Caco-2 (cell line): ENCODE data around the gene INPP5K. TPM values are rescaled to one million over a fixed set of nuclear protein-coding genes. Genes with fewer than 3 reads are reported as not detected.

Experiments
- BruUV-seq: library from RNA; stranded (reverse); fragments of 400-500 nt; replicated peaks from 2 replicates; lab custom pipeline; 2021; lab: Mats Ljungman, UMichigan
- CTCF ChIA-PET: fragments of 300-600 bp; sonication (Branson Sonifier 250); formaldehyde crosslinking; loops from one replicate; lab custom pipeline; 2022; ENCODE audit warnings: antibody characterized with exemption; lab: Charles Lee
- POLR2A ChIA-PET: fragments of 300-600 bp; sonication (Branson Sonifier 250); formaldehyde crosslinking; loops from one replicate; lab custom pipeline; 2022; ENCODE audit warnings: antibody characterized with exemption; lab: Charles Lee
- DNase-seq, 2 experiments: peaks; one replicate each; pipeline versions ENCODE4 v3.0.0 to v3.0.0-alpha.2; 2020 to 2022
- H3K27me3 ChIP-seq: replicated peaks from 2 replicates; pipeline ENCODE4 v1.6.0; 2011; ENCODE audit warnings: low read length; ENCODE audit not compliant: control insufficient read depth, insufficient read depth
- H3K36me3 ChIP-seq: 2 replicates; pipeline ENCODE4 v1.5.1; 2011; ENCODE audit warnings: low read length; ENCODE audit not compliant: control insufficient read depth, insufficient read depth
- H3K4me1 ChIP-seq: fragments of 250-450 bp; sonication (Bioruptor Pico); 2 replicates; pipeline ENCODE4 v1.5.1; 2020; ENCODE audit warnings: mild to moderate bottlenecking
- H3K4me3 ChIP-seq: 2 replicates; pipeline ENCODE4 v1.5.1; 2011; ENCODE audit warnings: low read depth, mild to moderate bottlenecking, control low read depth, low read length
- H3K9me3 ChIP-seq: fragments of 250-450 bp; sonication (Bioruptor Pico); 2 replicates; pipeline ENCODE4 v1.5.1; 2020; ENCODE audit warnings: mild to moderate bottlenecking, moderate library complexity
- H3K27ac Mint-ChIP-seq: one replicate; pipeline ENCODE4 v1.8.0; 2022; ENCODE audit warnings: mixed read lengths; ENCODE audit not compliant: unreplicated experiment
- H3K27me3 Mint-ChIP-seq: one replicate; pipeline ENCODE4 v1.8.0; 2022; ENCODE audit warnings: mixed read lengths; ENCODE audit not compliant: insufficient read depth, unreplicated experiment
- H3K36me3 Mint-ChIP-seq: one replicate; pipeline ENCODE4 v1.8.0; 2022; ENCODE audit warnings: mild to moderate bottlenecking, mixed read lengths; ENCODE audit not compliant: insufficient read depth, unreplicated experiment
- H3K4me1 Mint-ChIP-seq: one replicate; pipeline ENCODE4 v1.8.0; 2022; ENCODE audit warnings: low read depth, mixed read lengths; ENCODE audit not compliant: unreplicated experiment
- H3K4me3 Mint-ChIP-seq: one replicate; pipeline ENCODE4 v1.8.0; 2022; ENCODE audit warnings: mild to moderate bottlenecking, moderate library complexity, mixed read lengths; ENCODE audit not compliant: unreplicated experiment
- H3K9me3 Mint-ChIP-seq: one replicate; pipeline ENCODE4 v1.8.0; 2022; ENCODE audit warnings: mixed read lengths; ENCODE audit not compliant: unreplicated experiment
- CTCF ChIP-seq, 2 experiments: fragments of 200-600 bp in 1 of 2; IDR thresholded peaks; 1 replicate in 1 of 2; 2 replicates in 1 of 2; pipeline versions ENCODE4 v1.5.1 to v1.8.0; 2011 to 2022; ENCODE audit warnings: antibody characterized with exemption in 1 of 2, control low read depth in 1 of 2, inconsistent platforms in 1 of 2, low read depth in 1 of 2, low read length in 1 of 2, mild to moderate bottlenecking in 1 of 2, moderate library complexity in 1 of 2; ENCODE audit not compliant: insufficient read depth in 1 of 2, severe bottlenecking in 1 of 2, unreplicated experiment in 1 of 2
- intact Hi-C: fragments of 100-400 bp; cut with micrococcal nuclease; formaldehyde crosslinking; loops from one replicate; pipeline ENCODE4 v1.10.0; 2022; ENCODE audit not compliant: unreplicated experiment
- total RNA-seq: library from RNA; stranded (reverse); gene quantifications from 2 replicates; pipeline ENCODE4 v1.2.3, GENCODE V29; 2022

Gene INPP5K
- total RNA-seq, 1 experiment from 2014 or later = 24.1 TPM

GRCh38 chr17:1469231-1469852 is 47.1 kb downstream of the INPP5K start:
- H3K4me3 Mint-ChIP-seq = no peak overlapping the region
- peaks cover 19% of the 10 kb centered on the region for H3K4me1 Mint-ChIP-seq
- H3K9me3 ChIP-seq = peaks cover 2% of the 10 kb centered on the region; the same call in 1 of the 2 replicates
- ChIA-PET CTCF (interaction anchor here (0.7 kb wide), 1 partner anchor 295 kb away, joined by 3 read pairs; no protein-coding TSS in a partner anchor), POLR2A (no interaction called here)
- intact Hi-C loops = no loop called here
- peaks cover 91% of the 10 kb centered on the region for H3K36me3 Mint-ChIP-seq
- peak overlapping the region; percentile 60 for H3K27ac Mint-ChIP-seq
- no peaks in the 10 kb centered on the region for H3K27me3 ChIP-seq
- no peaks in the 10 kb centered on the region for H3K27me3 Mint-ChIP-seq
- TF ChIP-seq CTCF (IDR thresholded peaks at IDR 0.05; ENCODE audit: insufficient read depth in 1 of 2, low read depth in 1 of 2, low read length in 1 of 2, severe bottlenecking in 1 of 2, unreplicated experiment in 1 of 2) = no peak
- H3K4me1 ChIP-seq = peaks cover 18% of the 10 kb centered on the region
- no peak for DNase-seq
- no peaks in the 10 kb centered on the region for H3K9me3 Mint-ChIP-seq
- BruUV-seq = no TSS peak
- no peak overlapping the region for H3K4me3 ChIP-seq
- peaks cover 6% of the 10 kb centered on the region for H3K36me3 ChIP-seq

DNA sequence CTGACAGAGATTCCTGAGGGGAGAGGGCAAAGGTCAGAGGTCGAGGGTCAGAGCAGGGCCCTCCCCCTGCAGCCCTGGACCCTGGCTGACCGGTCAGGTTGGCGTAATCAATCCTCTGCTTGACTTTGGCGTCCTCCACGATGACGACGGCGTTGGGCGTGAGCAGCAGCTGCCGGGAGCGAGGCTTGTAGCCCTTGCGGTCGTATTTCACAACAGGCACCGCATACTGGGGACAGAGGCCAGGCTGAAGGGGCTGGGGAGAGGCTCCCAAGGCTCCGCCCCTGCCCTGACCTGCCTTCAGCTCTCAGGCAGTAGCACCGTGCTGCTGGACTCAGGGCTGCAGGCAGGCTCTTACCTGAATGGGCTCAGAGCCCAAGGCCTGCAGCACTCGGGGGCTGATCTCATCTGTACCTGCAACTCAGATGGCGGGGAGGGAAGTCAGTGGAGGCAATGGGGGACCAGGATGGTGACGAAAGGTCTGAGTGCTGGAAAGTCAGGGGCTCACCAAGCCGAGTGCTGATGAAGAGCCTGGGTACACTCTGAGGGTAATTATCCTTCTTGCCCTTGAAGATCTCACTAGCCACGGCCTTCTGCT is 48.4 kb downstream of the INPP5K start:
- no peaks in the 10 kb centered on the region for H3K27me3 Mint-ChIP-seq
- Histone ChIP-seq H3K4me3 (no peak overlapping the region), H3K36me3 (peaks cover 6% of the 10 kb centered on the region), H3K4me1 (peaks cover 21% of the 10 kb centered on the region), H3K9me3 (peaks cover 2% of the 10 kb centered on the region; the same call in 1 of the 2 replicates), H3K27me3 (no peaks in the 10 kb centered on the region)
- peak; percentile 89 to 93 for DNase-seq
- ChIA-PET POLR2A (interaction anchor here (0.5 kb wide), 1 partner anchor 12 kb away, joined by 3 read pairs; the partner anchor contains the start of gene CRK), CTCF (no interaction called here)
- TF ChIP-seq CTCF (IDR thresholded peaks at IDR 0.05; ENCODE audit: insufficient read depth in 1 of 2, low read depth in 1 of 2, low read length in 1 of 2, severe bottlenecking in 1 of 2, unreplicated experiment in 1 of 2) = no peak
- H3K4me3 Mint-ChIP-seq = peak overlapping the region; percentile 6
- no peaks in the 10 kb centered on the region for H3K9me3 Mint-ChIP-seq
- H3K4me1 Mint-ChIP-seq = peaks cover 26% of the 10 kb centered on the region
- peaks cover 94% of the 10 kb centered on the region for H3K36me3 Mint-ChIP-seq
- peak overlapping the region; percentile 60 for H3K27ac Mint-ChIP-seq
- no TSS peak for BruUV-seq
- intact Hi-C loops = no loop called here

GRCh38 chr17:1467258-1467657 is 49.2 kb downstream of the INPP5K start:
- Mint-ChIP-seq H3K27me3 (no peaks in the 10 kb centered on the region), H3K36me3 (peaks cover 90% of the 10 kb centered on the region), H3K4me1 (peaks cover 32% of the 10 kb centered on the region), H3K4me3 (no peak overlapping the region), H3K27ac (no peak overlapping the region), H3K9me3 (no peaks in the 10 kb centered on the region)
- DNase-seq = no peak
- POLR2A ChIA-PET = no interaction called here
- Histone ChIP-seq H3K9me3 (peaks cover 2% of the 10 kb centered on the region; the same call in 1 of the 2 replicates), H3K36me3 (peaks cover 6% of the 10 kb centered on the region), H3K4me1 (peaks cover 26% of the 10 kb centered on the region), H3K4me3 (no peak overlapping the region), H3K27me3 (no peaks in the 10 kb centered on the region)
- intact Hi-C loops = no loop called here
- no TSS peak for BruUV-seq
- no peak for TF ChIP-seq CTCF (IDR thresholded peaks at IDR 0.05; ENCODE audit: insufficient read depth in 1 of 2, low read depth in 1 of 2, low read length in 1 of 2, severe bottlenecking in 1 of 2, unreplicated experiment in 1 of 2)
- CTCF ChIA-PET = no interaction called here
